ENCODE results near the gene AGAP6. TPM values are rescaled to one million over a fixed set of nuclear protein-coding genes. Genes with fewer than 3 reads are reported as not detected.
"Not testable (repeated sequence)": the region's sequence is repeated elsewhere in the genome, so short reads cannot be mapped to it uniquely, and the experiment has no call there.

Gene AGAP6
- 2.9 and 3.4 TPM in 2 replicates for total RNA-seq

DNA sequence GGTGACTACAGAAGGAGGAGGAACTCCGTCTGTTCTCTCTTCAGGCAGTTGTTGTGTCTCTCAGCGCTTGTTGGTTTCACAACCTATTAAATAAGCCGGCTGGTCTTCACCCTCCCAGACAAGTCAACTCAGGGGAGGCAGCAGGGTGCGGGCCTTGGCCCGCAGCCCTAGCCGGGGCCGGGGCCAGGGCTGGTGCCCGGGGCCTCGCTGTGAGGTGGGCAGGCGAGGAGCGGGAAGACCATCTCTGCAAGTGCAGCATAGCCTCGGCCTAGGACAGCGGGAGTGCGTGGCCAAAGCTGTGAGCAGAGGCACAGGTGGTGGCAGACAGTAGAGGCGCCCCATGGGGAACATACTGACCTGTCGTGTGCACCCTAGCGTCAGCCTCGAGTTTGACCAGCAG, at the start of gene AGAP6:
TSS of gene AGAP6 (plus strand) at position 31 of the 400 bp plus-strand sequence. CDS start at position 341, 310 bp downstream.
- H3K4me3 ChIP-seq (ENCODE audit: low read depth, low read length); DNase-seq (ENCODE audit: low read depth): not testable (repeated sequence)

DNA sequence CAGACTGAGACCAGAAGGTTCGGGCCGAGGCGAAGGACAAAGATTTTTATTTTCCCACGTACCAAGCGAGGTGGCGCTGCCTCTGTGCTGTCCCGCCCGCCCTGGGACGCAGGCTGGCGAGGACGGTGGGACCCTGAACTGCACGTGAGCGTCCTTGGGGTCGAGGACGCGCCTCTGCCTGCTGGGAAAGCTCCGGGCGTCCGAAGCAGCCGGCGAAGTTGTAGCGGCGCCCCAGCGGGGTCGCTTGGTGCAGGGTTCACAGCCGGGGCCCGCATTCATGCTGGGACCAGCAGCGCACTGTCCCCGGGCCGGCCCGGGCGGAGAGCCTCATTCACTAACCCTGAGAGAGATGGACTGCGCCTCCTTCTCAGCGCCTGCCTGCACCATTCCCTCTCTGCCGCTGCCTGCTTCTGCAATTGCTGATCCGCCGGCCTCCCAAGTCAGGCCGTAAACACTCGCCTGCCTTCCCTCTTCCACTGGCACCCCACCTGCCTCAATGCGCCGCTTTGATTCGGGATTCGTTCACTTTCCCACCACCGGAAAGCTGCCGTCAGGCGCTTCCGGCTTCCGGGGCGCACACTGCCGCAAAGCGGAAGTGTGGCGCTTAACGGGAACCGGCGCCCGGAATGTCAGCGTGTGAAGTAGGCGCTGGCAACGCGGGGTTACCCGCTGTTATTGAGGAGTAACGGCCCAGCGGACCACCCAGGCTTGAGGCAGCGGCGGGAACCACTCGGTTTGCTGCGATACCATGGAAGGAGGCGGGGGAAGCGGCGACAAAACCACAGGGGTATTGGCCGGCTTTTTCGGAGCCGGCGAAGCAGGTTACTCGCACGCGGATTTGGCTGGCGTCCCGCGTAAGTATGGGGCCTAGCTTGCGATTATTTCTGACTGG, 46.5 kb upstream of the AGAP6 start, which contains the start of the genes PARG and TIMM23B:
TSS of gene PARG (minus strand) at position 581 of the 892 bp plus-strand sequence. CDS start at position 279, 302 bp downstream.
TSS of gene TIMM23B (plus strand) at position 607 of the 892 bp plus-strand sequence. CDS start at position 749, 142 bp downstream.
- DNase-seq (ENCODE audit: low read depth): not testable (repeated sequence)

DNA sequence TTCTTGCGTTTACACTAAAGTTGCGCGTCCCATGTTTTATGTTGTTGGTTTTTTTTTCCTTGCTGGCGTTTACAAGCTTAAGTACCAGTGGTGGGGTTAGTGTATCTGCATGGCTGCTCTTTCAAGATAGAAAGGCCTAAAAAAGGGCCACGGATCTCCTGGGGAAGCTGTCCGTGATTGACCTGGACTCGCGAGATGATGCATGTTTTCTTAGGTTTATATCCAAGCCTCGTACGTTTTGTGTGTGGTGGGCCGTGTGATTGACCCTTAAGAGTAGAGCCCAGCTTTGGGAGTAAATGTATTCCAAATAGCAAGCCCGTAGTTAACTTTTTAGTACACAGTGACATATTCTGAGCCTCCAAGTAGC, 45.9 kb upstream of the AGAP6 start:
- not testable (repeated sequence) for DNase-seq (ENCODE audit: low read depth)
- H3K4me3 ChIP-seq (ENCODE audit: low read depth, low read length): peak overlapping the region; percentile 58

More for the DNA sequence above, 46.5 kb upstream of the AGAP6 start, which contains the start of the genes PARG and TIMM23B:
- H3K4me3 ChIP-seq (ENCODE audit: low read depth, low read length): peak within 1 kb of the TSS; percentile 58

DNA sequence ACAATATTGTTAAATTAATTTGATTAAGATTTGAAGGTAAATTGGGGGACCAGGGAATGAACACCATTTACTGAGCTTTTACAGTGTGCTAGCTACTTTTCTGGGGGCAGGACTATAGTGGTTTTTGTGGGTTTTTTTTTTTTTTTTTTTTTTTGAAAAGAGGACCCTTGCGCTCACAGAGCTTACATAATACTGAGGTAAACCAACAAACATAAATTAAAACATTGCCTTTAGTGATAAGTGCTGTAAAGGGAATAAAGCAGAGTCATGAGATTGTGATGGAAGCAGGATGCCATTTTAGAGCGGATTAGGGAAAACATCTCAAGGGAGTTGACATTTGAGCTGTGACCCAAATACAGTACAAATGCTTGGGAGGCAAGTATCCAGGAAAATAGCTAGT, 44.6 kb upstream of the AGAP6 start:
- not testable (repeated sequence) for H3K4me3 ChIP-seq (ENCODE audit: low read depth, low read length); DNase-seq (ENCODE audit: low read depth)

DNA sequence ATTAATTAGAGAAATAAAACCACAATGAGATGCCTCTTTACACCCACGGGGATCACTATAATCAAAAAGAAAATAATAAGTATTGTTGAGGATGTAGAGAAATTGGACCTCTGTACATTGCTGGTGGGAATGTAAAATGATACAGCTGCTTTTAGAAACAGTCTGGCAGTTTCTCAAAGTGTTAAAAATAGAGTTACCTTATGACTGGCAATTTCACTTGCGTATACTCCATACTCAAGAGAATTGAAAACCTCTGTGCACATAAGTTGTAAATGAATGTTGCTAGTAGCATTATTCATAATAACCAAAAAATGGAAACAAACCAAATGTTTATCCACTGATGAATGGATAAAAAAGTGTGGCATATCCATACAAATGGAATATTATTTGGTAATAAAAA, 40.1 kb upstream of the AGAP6 start:
- not testable (repeated sequence) for DNase-seq (ENCODE audit: low read depth)

DNA sequence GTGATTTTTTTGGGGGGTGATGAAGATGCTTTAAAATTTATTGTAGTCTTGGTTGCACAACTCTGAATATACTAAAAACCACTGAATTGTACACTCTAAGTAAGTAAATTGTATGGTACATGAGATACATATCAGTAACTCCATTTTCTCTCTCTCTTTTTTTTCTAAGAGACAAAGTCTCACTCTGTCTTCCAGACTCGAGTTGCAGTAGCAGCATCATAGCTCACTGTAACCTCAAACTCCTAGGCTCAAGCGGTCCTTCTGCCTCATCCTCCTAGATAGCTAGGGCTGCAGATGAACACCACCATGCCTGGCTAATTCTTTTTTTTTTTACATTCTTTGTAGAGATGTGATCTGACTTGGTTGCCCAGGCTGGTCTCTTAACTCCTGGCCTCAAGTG, 39.5 kb upstream of the AGAP6 start:
- DNase-seq (ENCODE audit: low read depth); H3K4me3 ChIP-seq (ENCODE audit: low read depth, low read length): not testable (repeated sequence)

More for the DNA sequence above, 40.1 kb upstream of the AGAP6 start:
- not testable (repeated sequence) for H3K4me3 ChIP-seq (ENCODE audit: low read depth, low read length)

DNA sequence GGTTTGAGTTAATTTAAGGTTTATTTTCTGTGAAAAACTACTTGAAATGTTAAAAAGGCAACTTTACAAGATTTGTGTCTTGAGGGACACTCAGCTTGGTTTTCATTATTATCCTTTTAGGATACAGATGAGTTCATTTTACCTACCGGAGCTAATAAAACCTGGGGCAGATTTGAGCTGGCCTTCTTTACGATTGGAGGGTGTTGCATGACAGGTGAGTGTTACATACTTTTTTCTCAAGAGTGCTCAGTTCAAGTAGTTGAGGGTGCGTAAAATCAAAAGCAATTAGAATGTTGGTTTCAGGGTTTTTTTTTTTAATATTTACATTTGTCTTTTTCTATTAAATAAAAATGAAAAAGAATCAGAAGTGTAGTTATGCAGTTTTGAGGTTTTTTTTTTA, 36.2 kb upstream of the AGAP6 start:
- H3K4me3 ChIP-seq (ENCODE audit: low read depth, low read length); DNase-seq (ENCODE audit: low read depth): not testable (repeated sequence)

DNA sequence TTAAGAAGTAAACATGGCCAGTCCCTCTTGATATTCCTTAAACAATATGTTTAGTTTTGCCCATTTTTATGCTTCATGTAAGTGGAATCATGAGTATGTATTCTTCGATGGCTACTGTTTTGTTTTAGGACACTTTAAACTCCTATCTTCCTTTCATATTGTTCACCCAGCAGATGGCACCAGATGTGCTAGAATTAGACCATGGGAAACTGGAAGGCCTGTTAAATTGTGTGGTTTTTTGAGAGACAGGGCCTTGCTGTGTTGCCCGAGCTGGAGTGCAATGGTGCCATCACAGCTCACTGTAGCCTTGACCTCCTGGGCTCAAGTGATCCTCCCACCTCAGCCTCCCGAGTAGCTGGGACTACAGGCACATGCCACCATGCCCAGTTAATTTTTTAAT, 35.1 kb upstream of the AGAP6 start:
- H3K4me3 ChIP-seq (ENCODE audit: low read depth, low read length): not testable (repeated sequence)

DNA sequence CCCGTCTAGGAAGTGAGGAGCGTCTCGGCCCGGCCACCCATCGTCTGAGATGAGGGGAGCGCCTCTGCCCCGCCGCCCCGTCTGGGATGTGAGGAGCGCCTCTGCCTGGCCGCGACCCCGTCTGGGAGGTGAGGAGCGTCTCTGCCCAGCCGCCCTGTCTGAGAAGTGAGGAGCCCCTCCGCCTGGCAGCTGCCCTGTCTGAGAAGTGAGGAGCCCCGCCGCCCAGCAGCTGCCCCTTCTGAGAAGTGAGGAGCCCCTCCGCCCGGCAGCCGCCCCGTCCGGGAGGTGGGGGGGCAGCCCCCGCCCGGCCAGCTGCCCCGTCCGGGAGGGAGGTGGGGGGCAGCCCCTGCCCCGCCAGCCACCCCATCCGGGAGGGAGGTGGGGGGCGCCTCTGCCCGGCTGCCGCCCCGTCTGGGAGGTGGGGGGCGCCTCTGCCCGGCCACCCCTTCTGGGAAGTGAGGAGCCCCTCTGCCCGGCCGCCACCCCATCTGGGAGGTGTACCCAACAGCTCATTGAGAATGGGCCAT, 17.8 kb upstream of the AGAP6 start:
- DNase-seq (ENCODE audit: low read depth): not testable (repeated sequence)

More for the DNA sequence above, 35.1 kb upstream of the AGAP6 start:
- DNase-seq (ENCODE audit: low read depth): not testable (repeated sequence)

DNA sequence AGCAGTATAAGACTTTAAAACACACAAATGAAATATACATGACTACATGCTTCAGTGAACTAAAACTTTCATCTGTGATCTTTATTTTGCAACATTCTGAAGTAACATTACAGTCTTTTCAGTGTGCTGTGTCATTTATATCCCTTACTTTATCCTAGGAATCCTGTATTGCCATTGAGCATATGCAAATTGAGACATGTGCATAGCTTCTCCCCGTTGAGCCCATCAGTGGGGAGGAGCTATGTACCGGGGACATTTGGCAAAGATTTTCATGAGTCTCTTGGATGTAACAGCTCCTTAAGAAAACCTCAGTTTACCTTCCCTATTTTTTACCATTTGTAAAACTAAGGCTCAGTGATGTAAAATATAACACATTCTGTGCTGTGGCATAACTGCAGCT, 16.7 kb upstream of the AGAP6 start:
- DNase-seq (ENCODE audit: low read depth); H3K4me3 ChIP-seq (ENCODE audit: low read depth, low read length): not testable (repeated sequence)

More for the DNA sequence above, 17.8 kb upstream of the AGAP6 start:
- H3K4me3 ChIP-seq (ENCODE audit: low read depth, low read length): not testable (repeated sequence)

DNA sequence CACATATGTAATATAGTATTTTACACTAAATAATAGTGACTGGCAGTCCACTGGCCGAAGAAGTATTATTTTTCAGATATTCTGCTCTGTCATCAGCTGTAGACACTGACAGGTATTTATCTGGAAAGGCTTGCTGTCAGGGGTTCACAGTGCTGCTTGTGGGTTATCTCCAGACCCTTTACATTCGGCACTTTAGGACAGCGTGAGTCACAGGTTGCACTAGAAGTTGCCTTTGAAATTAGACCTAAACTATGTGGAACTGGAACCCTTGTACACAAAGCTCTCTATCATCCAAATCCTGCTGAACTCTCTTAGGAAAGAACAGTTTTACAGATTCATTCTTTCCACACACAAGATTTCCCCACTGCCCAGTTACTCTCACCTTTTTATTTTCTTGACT, 16.1 kb upstream of the AGAP6 start:
- not testable (repeated sequence) for H3K4me3 ChIP-seq (ENCODE audit: low read depth, low read length); DNase-seq (ENCODE audit: low read depth)

DNA sequence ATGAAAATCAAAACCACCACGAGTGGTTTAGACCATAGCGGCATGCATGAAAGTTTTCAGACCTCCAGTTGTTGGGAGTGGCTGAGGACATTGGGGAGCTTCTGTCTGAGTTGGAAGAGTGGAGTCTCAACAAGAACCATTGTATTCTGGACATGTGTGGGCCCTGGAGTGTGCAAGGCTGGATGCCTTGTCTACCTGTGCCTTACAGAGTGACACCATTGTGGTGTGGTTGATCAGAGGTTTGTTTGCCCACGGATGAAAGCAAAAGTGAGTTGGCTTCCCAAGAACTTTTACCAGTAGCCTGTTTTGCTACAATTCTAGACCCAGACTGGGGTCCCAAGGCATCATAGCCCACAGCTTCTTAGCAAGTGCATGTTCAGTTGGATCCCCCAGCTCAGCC, 10.4 kb upstream of the AGAP6 start:
- not testable (repeated sequence) for H3K4me3 ChIP-seq (ENCODE audit: low read depth, low read length); DNase-seq (ENCODE audit: low read depth)

DNA sequence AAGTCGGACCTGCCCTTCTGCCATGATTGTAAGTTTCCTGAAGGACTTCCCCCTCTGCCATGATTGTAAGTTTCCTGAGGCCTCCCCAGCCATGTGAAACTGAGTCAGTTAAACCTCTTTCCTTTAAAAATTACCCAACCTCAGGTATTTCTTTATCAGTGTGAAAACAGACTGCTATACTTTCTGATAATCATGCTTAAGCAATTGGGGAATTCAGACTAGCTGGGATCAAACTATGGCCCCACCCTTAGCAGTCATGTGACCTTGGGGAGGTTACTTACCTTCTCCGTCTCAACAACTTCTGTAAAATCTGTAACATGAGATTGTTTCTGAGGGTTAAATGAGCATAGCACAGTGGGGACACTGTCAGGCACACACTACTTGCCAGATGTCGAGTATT, 999 bp upstream of the AGAP6 start:
- DNase-seq (ENCODE audit: low read depth): not testable (repeated sequence)

DNA sequence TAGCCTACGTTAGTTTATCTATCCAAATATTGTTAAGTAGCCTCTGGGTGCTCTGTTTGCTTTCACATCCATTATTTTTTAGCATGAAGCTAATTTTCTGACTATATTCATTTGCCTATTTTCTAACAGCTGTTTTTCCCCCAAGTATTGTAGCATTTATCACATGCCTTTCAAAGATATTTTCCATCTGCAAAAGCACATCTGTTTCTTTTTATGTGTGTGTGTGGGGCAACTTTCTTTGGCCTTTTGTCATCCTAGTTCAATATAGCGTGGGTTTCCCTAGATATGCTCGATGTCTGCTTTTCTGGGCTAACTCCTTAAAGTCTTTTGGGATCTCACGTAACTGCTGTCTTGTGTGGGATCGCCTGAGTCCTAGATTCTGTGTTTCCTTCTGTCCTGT, 7.1 kb downstream of the AGAP6 start:
- not testable (repeated sequence) for DNase-seq (ENCODE audit: low read depth); H3K4me3 ChIP-seq (ENCODE audit: low read depth, low read length)

More for the DNA sequence above, 999 bp upstream of the AGAP6 start:
- H3K4me3 ChIP-seq (ENCODE audit: low read depth, low read length): not testable (repeated sequence)

DNA sequence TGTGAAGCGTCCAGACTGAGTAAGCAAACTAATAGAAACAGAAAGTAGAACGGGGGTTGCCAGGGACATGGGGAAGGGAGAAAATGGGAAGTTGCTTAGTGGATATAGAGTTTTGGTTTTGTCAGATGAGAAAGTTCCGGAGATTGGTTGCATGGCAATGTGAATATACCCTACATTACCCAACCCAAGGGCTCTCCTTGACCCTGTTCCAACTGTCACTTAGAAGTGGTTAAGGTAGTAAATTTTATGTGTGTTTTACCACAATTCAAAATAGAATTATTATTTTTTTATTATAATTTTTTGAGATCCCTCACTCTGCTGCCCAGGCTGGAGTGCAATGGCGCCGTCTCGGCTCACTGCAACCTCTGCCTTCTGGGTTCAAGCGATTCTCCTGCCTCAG, 25.8 kb downstream of the AGAP6 start:
- DNase-seq (ENCODE audit: low read depth); H3K4me3 ChIP-seq (ENCODE audit: low read depth, low read length): not testable (repeated sequence)

DNA sequence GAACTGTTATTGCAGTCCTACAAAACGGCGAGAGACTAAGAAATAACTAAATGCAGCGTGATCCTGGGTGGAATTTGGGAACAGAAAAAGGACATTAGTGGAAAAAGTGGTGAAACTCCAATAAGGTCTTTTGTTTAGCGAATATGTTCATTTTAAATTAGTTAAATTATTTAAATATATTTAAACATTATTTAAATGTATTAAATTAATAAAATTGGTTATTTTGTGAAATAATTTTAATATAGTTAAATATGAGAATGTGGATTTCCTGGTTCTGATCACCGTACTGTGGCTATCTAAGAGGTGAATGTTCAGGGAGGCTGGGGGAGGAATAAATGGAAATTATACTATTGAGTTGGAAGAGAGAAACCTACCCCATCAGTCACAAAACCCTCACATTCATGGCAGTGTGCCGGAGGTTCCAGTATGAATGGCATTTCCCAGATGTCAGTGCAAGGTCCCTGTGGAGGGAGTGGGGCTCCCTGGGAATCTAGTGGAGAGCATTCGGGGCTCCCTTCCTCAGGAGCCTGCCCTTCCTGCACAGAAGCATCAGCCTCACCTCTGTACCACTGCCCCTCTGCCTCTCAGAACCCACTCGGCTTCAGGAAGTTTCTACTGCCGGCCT, 27.5 kb downstream of the AGAP6 start:
- not testable (repeated sequence) for DNase-seq (ENCODE audit: low read depth); H3K4me3 ChIP-seq (ENCODE audit: low read depth, low read length)

DNA sequence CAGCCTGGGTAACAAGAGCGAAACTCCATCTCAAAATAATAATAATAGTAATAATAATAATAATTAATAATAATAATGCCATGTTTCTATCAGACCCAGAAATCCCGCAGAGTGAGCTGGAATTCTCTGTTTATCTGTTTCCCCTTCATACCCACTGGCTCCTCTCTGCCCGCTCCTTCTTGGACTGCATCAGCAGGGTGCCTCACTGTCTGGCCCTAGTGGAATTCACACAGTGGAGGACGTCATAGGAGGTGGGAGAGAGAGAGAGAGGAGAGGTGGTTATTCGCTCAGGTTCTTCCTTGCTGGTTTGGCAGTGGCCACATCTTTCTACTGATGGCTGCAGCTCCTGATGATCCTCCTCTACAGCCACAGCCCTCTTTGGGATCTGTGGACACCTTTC, 28.7 kb downstream of the AGAP6 start:
- not testable (repeated sequence) for H3K4me3 ChIP-seq (ENCODE audit: low read depth, low read length); DNase-seq (ENCODE audit: low read depth)

DNA sequence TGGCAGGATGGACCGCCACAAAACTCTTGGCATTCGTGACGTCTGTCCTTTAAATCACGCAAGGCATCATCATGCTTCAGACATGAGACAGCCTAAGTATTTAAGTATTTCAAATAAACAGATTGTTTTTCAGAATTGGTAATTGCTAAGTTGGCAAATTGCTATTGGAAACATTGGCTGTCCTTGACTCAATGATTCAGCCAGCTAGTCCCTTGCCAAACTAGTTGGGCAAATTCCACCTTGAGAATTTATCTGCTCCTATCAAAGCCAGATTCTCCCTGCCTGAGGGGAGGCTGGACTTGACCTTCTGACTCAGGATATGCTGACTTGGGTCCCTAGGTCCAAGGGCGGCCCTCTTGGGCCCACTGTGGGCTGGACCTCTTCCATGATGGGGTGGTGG, 29.4 kb downstream of the AGAP6 start:
- DNase-seq (ENCODE audit: low read depth); H3K4me3 ChIP-seq (ENCODE audit: low read depth, low read length): not testable (repeated sequence)

DNA sequence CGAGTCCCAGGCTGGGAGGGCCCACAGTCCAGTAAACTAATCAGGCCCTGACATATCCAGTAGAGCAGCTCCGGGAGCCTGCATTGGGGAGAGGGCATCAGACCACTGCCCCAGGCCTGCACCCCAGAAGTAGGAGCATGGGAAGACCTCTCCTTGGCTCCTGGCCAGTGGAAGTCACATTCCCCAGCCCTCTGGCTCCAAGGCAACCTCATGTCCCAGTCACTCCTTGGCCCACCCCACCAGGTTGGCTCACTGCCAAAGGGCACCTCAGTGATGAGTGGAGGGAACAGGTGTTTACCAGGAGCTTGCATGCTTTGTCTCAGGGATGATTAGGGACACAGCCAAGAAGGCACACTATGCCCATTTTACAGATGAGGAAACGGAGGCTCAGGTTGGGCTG, 31.1 kb downstream of the AGAP6 start:
- not testable (repeated sequence) for H3K4me3 ChIP-seq (ENCODE audit: low read depth, low read length); DNase-seq (ENCODE audit: low read depth)
